GM21390 (cell line): ENCODE data around the gene PDE4DIP.
"Not testable (repeated sequence)": the region's sequence is repeated elsewhere in the genome, so short reads cannot be mapped to it uniquely, and the experiment has no call there.

Experiments
- ATAC-seq: cut with Tn5 transposase; IDR thresholded peaks from one replicate; pipeline ENCODE4 v1.9.1; 2021; ENCODE audit not compliant: unreplicated experiment

The PDE4DIP gene

DNA sequence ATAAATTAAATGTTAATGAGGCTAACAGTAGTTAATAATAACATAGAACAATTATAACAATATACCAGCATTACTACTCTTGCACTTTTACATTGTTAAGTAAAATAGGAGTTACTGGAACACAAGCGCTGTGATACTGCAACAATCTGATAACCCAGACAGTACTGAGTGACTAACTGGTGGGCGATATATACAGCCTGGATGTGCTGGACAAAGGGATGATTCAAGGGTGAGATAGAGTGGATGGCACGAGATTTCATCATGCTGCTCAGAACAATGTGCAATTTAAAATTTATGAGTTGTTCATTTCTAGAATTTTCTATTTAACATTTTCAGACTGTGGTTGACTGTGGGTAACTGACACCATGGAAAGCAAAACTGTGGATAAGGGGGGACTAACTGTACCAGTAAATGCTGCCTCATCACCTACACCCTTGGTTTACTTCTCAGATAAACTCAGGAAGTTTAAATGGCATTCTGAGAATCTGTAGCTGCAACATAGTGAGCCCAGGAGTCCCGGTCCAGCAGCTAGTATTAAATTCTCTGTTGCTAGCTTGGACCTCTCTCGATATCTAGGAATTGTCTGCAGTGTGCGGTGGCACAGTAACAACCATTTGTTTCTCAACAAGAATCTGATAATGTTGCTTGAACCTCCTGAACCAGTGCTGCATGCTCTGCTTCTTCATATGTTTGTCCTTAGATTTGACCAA, 24.9 kb downstream of the PDE4DIP start:
- ATAC-seq, result not testable (repeated sequence)

DNA sequence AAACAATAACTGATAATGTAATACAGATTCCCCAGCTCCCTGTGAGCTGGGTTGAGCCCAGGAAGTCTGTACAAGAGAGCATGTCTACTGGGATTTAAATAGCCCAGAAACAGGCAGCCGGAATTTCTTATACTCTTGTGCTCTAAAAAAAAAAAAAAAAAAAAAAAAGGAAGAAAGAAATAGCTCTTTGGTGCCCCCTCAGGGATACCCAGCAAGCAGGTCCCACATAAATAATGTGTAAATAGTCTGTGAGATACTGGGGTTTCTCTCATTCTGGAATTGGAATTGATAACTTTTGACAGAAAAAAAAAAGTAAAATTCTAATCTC, 25.4 kb downstream of the PDE4DIP start:
- not testable (repeated sequence) for ATAC-seq

DNA sequence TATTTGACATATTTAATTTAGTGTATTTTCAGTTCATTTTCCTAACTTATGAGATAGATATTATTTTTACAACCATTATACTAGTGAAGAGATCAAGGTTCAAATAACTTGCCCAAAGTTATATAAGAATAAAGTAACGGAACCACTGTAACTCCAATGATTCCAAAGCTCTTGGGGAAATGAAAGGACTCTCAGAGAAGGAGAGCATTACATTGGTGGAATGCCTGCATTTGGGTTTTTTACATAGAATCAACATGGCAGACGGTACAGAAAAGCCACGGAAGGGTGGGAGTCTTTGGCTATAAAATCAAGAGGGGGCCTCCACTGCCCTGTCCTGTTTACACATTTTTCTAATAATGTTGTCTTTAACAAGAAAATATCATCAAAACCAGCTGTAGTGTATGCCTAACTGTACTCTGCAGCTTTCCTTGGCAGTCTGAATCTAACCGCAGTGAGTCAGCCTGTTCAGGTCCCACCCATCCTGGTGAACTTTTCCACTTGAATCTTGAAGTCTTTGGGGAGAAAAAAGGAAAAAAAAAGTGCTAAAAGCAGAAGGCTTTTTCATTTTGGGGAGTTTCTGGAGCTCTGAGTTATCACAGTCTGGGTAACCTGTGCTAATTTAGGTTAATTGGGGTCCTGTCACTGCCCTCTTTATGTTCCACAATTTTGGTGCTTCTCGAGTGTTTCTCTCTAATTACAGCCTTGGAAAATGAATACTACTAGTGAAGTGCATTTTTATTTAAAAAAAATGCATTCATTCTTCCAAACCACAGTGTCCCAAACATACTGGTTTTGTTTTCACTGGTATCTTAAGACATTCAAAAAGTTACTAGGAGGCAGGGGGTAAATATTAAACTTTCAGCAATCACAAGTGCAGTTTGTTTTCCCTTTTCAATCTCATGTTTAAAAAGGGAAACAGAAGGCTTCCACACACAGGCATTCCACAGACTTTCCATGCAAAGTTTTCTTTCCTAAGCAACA, 30.5 kb downstream of the PDE4DIP start:
- ATAC-seq, result not testable (repeated sequence)

DNA sequence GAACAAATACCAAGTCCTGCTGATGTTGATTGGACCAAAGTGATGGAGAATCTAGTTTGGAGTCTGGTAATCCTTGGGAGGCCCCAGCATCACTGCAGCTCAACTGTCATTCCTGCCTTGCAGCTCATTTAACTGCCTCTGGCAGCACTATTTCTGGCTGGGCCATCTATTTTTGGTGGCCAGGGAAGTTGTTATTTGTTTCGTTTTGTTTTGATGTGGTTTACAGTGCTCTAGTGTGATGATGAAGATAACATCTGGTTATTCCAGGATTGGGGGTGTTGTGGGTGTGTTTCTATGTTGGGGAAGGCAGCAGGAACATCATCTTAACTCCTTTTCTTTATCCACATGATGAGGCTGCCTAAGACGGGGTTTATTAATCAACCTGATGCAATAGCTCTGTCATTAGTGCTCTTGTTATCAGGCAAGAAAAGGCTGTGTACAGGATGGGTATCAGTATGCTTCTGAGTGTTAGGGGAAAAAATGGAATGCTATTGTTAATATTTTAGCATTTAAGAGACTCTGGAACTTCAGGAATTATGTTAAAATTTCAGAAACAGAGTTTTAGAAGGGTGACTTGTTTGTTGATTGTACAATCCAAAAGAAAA, 35.7 kb downstream of the PDE4DIP start:
- ATAC-seq, result not testable (repeated sequence)

DNA sequence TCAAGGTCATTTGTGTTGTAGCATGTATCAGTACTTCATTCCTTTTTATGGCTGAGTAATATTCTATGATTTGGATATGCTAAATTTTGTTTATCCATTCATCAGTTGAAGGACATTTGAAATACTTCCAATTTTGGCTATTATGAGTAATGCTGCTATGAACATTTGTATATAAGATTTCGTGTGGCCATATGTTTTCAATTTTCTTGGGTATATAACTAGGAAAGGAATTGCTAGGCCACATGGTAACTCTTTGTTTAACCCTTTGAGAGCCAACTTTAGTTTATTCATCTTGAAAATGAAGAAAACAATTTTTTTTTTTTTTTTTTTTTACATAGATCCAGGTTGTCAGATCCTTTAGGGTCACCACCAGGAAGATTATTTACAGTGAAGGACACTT, 37.0 kb downstream of the PDE4DIP start:
- not testable (repeated sequence) for ATAC-seq

DNA sequence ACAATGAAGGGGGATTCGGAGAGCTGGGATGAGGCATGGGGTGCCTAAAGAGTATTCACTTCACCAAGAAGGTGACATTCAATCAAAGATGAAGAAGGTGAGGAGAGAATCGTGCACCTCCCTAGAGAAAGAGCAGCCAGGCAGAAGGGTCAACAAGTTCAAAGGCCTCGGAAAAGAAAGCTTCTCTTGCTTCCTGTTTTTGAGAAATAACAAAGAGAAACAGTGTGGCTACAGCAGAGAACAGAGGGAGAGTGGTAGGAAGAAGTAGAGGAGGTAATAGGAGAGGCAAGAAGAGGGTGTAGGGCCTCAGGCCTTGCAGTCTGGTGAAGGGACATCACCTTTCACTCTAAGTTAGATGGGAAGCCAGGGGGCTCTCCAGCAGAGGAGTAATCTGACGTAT, 41.0 kb downstream of the PDE4DIP start:
- ATAC-seq, result not testable (repeated sequence)

DNA sequence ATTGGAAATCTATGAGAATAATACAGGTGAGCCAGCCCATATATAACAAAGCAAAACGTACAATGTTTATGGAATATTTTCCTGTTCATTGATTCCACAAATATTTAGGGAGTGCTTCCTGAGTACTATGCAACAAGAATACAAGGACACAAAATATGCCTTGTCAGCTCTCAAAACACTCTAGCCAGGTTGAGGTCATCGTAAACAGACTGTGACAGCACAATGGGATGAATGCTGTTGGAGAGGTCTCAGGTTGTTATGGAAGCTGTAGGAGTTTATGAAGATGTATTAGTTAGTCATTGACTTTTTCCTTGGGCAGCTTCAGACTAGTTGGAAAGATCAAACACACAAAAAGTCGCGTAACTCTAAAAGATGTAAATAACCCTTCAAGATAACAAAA, 42.1 kb downstream of the PDE4DIP start:
- ATAC-seq, result not testable (repeated sequence)

DNA sequence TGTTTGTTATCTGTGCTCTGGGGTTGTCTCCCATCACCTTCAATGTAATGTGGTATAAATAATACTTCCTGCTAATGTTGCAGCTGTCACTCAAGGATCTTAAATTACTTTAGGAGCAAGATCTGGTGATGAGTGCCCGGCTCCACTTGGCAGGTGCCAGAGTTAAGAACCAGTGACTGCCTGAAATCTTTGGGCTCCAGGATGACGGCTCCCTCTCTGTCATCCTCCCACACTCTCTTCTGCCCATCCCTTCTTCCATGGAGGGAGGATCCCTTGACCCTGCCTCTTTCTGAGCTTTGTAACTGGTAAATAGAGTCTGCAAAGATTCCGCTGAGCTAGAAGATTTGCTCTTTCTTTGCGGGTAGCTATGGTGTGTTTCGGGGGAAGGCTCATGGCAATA, 44.4 kb downstream of the PDE4DIP start:
- not testable (repeated sequence) for ATAC-seq

DNA sequence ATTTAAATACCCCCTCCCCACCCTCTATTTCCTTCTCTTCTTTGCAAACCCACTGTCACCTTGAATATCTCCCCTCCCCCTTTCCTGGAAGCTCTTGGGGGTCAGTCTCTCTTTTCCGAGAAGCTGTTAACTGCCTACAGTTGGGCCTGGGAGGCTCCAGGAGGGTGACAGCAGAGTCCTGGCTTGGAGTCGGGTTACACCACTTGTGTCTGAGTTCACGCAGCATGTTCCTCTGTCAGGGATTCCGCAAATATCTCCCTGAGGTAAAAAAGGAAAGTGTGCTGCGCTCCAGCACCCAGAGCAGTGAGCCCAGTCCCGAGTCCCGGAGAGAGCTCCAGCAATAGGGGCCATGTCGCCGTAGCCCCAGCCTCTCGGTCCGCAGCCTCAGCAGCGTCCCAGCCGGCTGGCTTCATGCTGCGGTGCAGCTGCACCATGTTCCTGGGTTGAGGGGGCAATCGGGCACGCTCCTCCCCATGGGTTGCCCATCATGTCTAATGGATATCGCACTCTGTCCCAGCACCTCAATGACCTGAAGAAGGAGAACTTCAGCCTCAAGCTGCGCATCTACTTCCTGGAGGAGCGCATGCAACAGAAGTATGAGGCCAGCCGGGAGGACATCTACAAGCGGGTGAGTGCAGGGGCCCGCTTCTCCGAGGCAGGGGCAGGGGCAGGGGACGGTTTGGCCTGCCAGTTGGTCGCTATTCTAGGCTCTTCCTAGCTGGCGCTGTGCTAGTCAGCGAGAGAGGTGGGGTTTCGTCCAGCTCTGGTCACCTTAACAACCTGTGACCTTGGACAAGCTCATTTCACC, 45.2 kb downstream of the PDE4DIP start:
- ATAC-seq, result not testable (repeated sequence)

DNA sequence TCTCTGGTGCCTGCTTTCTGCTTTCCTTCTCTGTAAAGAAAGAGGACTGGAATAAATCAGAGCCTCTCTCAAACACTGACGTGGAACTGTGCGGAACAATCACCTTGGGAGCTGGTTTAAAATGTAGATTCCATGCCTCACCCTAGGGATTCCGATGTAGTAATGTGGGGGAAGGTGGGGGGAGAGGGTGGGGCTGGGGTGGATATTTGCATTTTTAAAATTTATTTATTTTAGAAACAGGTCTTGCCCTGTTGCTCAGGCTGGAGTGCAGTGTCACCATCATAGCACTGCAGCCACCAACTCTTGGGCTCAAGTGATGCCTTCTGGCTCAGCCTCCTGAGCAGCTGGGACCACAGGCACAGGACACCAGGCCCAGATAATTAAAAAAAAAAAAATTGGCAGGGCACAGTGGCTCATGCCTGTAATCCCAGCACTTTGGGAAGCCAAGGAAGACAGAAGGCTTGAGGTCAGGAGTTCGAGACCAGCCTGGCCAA, 45.9 kb downstream of the PDE4DIP start:
- ATAC-seq, result not testable (repeated sequence)

DNA sequence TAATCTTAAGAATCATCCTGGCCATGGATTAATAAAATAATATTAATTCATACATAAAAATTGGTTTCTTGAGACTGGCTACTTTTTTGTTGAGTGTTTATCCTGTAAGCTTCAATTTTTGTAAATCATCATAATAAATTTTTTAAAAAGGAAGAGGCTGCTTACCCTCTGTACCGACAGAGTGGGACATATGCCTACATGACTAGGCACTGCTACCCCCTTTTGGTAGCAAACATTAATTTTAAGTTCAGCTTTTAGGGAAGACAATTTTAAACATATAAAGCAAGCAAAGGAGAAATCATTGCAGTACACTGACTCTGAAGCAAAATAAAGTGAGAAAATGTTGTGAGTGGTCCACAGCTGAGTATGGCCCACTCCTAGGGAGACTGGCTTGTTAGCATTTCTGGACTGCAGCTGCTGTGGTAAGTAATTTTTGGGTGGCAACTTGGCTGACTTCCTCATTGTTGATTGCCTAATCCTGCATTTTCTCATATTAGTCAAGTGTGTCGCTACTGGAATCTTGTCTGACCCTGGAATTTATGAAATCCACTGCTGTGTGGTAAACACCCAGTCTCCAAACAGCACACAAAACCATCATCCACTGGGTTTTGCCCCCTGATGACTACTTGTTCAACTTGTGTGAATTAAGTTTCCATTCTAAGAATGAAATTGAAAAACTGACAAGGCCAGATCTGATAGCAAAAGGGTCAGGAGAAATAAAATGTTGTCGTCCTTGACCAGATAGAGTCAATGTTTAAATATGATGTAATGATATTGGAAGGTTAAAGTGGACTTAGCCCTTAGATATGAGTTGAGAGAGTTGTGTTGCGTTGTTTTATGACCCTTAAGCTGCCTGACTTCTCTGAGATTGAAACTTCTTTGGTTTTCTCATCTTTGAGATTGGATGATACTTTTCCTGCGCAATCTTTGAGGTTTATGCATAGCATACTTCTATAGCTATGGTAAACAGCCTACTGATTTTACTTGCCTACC, 50.4 kb downstream of the PDE4DIP start:
- ATAC-seq, result not testable (repeated sequence)

DNA sequence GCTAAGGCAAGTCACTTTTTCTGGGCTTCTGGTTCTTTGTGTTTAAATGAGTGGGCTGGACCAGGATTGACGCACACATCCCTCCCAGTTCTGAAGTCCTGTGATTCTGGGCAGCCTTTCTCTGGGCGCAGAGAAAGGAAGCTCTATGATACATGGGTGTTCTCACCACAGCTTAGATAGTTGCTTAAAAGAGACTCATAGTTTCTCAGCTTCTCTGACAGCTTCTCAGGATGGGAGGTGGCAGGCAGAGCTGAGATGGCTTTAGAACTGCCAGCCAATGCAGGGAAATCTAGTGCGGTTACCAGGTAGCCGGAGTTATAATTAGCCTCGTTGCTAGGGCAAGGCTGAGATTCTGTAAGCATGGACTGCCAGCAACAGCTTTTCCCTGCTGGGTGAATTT, 55.8 kb downstream of the PDE4DIP start:
- not testable (repeated sequence) for ATAC-seq

DNA sequence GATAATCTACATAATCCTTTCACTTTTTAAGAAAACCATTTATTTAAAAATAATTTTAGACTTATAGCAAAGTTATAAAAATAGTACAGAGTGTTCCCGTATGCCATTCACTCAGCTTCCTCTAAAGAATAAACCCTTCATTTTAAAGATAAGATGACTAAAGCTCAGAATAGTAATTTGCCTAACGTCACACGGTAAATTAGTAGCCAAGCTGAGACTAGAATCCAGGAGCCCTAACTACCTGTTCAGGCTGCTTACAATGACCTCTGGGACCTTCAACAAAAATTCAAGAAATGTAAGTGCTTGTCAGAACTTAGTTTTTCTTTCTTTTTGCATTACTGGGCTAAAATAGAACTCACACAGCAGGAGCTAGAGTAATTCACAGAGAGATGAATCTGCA, 56.5 kb downstream of the PDE4DIP start:
- ATAC-seq, result not testable (repeated sequence)

DNA sequence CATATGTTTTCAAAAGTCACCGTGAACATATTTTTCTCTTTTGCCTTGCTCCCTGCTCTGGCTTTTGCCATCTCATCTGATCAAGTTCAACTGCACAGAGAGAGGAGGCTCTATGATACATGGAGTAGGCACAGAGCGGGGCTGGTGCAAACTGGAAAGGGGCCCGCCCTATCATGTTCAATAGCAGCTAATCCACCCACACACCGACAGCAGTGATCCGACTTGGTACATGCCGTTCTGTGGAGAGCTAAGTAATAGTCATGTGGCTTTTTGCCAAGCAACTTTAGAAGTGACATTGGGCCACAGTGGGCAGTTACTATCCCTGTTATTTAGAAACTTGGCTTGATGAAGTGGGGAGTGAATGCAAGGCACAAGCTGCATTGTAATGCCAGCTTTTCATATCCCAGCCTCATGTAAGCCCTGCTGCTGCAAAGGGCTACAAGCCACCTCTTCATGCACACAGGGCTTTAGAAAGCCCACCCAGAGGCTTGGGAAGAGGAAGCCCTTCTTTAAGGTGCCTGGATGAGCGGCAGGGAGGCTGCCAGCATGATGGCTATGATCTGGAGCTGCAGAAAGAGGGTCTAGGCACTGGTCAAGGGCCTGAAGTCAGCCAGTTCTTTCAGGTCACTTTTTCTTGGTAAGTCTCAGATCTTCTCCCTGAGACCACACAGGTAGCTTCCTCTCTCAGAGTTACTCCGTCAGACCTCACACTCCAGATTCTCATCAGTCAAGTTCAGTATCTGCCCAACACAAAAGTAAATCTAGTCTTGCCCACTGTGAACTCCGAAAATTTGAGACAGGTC, 57.1 kb downstream of the PDE4DIP start:
- ATAC-seq, result not testable (repeated sequence)

DNA sequence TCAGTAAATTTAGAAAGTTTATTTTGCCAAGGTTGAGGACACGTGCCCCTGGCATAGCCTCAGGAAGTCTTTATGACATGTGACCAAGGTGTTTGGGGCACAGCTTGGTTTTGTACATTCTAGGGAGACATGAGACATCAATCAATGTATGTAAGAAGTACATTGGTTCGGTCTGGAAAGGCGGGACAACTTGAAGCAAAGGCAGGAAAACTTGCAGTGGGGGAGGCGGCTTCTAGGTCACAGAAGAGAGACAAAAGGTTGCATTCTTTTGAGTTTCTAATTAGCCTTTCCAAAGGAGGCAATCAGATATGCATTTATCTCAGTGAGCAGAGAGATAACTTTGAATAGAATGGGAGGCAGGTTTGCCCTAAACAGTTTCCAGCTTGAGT, 57.7 kb downstream of the PDE4DIP start:
- ATAC-seq, result not testable (repeated sequence)

DNA sequence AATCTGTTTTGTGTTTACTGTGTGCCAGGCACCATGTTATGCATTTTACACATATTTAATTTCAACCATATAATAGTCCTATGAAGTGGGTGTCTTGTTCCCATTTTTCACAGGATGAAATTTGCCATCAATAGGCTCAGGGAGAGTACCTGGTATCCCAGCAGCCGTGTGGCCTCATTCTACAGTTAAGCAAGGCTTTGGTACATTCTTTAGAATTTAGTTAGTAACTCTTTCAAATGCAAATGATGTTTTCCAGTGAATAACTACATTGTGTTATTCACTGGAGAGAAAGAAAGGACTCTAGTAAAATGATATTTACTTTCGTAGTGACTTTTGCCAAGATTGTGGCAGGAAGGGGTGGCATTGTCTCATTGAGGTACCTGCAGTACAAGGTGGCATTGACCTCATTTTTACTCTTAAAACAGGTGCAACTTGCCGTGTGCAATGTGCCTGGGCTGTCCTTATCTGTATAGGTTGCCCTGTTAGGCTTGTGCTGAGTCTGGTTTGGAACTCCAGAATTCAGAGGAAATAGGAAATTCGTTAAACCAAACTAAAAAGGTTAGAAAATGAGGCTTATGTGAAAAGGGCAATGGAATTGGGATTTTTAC, 65.1 kb downstream of the PDE4DIP start:
- not testable (repeated sequence) for ATAC-seq

DNA sequence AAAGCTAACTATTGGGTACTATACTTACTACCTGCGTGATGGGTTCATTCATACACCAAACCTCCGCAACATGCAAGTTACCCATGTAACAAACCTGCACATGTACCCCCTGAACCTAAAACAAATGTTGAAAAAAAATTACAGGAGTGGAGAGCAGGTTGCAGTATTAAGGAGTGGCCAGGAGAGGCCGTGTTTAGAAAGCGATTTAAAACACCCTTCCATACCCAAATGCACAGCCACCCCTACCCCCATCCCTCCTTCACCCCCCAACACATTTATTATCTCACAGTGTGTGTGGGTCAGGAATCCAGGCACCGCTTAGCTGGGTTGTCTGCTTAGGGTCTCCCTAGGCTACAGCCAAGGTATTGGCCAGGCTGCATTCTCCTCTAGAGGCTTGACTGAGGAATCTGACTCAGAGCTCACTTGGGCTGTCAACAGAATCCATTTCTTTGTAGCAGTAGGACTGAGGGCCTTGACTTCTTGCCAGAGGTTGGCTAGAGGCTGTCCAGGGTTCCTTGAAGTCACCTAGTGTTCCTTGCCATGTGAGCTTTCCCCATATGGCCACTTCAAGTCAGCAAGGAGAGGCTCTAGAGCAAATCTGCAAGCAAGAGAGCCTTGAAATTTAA, 67.2 kb downstream of the PDE4DIP start:
- ATAC-seq, result not testable (repeated sequence)

DNA sequence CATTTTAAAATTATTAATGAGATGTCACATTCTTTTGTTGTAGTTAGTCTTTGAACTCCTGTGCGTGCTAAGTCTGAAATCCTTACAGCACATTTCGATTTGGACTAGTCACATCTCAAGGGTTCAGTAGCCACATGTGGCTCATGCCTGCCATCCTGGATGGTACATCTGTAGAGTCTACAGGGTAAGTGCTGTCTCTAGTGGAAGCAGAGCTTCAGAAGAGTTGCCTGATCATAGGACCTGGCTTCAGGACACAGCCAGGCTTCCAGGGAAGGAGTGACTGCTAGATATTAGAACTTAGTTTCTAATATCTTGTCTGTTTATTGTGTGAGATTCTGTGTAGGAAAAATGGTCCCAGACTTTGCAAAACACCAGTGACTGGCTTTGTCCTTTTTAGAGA, 72.0 kb downstream of the PDE4DIP start:
- not testable (repeated sequence) for ATAC-seq
